ENCODE measurements around the gene FFAR3.
"Not testable (repeated sequence)": the region's sequence is repeated elsewhere in the genome, so short reads cannot be mapped to it uniquely, and the experiment has no call there.

FFAR3 gene

GRCh38 chr19:35359395-35359794, 1.1 kb downstream of the FFAR3 start:
- not testable (repeated sequence) for H3K4me1 ChIP-seq (ENCODE audit: control insufficient read depth, insufficient read depth, low read length, poor library complexity, severe bottlenecking); H3K36me3 ChIP-seq (ENCODE audit: control insufficient read depth, insufficient read depth, low read length); H3K27ac ChIP-seq (ENCODE audit: insufficient read depth, low read length, poor library complexity, severe bottlenecking); H3K4me3 ChIP-seq (ENCODE audit: insufficient read depth, low read depth, low read length, poor library complexity, severe bottlenecking); H3K9me3 ChIP-seq (ENCODE audit: control insufficient read depth, low read length); DNase-seq; H3K27me3 ChIP-seq (replicated peaks; ENCODE audit: control insufficient read depth, insufficient read depth, low read length, poor library complexity, severe bottlenecking)

DNA sequence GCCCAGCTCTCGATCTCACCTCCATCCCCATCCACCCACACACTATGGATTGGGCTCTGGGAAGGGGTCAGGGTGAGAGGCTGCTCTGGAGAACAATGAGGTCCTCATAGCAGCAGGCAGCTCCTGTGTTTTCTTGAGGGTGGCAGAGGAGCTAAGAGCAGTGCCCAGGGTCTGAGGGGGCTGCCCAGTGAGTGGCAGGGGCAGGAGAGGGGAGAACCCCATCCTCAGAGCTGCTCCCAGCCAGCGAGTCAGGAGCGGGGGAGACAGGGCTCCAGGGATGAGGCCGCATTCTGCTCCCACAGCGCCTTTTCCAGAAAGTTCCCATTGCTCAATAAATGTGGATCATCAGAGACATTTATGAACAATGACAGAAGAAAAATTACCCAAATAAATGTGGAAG, 1.8 kb downstream of the FFAR3 start:
- DNase-seq; H3K4me3 ChIP-seq (ENCODE audit: insufficient read depth, low read depth, low read length, poor library complexity, severe bottlenecking); H3K27ac ChIP-seq (ENCODE audit: insufficient read depth, low read length, poor library complexity, severe bottlenecking); H3K36me3 ChIP-seq (ENCODE audit: control insufficient read depth, insufficient read depth, low read length); H3K9me3 ChIP-seq (ENCODE audit: control insufficient read depth, low read length); H3K4me1 ChIP-seq (ENCODE audit: control insufficient read depth, insufficient read depth, low read length, poor library complexity, severe bottlenecking); H3K27me3 ChIP-seq (replicated peaks; ENCODE audit: control insufficient read depth, insufficient read depth, low read length, poor library complexity, severe bottlenecking): not testable (repeated sequence)

DNA sequence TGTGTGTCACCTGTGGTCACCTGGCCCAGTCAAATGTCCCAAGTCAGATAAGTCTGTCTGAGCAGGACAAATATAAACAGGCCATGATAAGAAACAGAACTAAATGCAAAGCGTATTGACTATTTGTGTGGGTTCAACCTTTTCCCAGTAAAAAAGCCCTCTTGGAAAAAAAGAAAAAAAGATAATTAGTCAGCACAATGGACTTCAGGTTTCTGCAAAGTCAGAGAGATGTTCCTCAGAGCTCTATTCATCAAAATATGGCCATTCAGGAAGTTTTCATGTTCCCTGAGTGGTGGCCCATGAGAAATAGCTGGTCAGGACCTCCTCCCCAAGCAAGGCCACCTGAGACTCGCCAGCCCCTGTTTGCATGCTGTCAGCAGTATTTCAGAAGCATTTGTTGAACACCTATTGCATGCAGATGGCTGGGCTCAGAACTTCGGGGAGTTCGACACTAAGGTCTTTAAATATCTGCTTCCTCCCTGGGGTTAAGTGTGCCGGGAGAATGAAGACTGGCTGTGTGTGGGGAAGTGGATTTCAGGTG, 2.7 kb downstream of the FFAR3 start:
- no peak for DNase-seq
- H3K27me3 ChIP-seq (replicated peaks; ENCODE audit: control insufficient read depth, insufficient read depth, low read length, poor library complexity, severe bottlenecking), result no peaks in the 10 kb centered on the region
- peaks cover 5% of the 10 kb centered on the region for H3K4me1 ChIP-seq (ENCODE audit: control insufficient read depth, insufficient read depth, low read length, poor library complexity, severe bottlenecking)
- H3K4me3 ChIP-seq (ENCODE audit: insufficient read depth, low read depth, low read length, poor library complexity, severe bottlenecking), result no peak overlapping the region
- H3K36me3 ChIP-seq (ENCODE audit: control insufficient read depth, insufficient read depth, low read length), result no peaks in the 10 kb centered on the region
- no peaks in the 10 kb centered on the region for H3K9me3 ChIP-seq (ENCODE audit: control insufficient read depth, low read length)
- no peak overlapping the region for H3K27ac ChIP-seq (ENCODE audit: insufficient read depth, low read length, poor library complexity, severe bottlenecking)

DNA sequence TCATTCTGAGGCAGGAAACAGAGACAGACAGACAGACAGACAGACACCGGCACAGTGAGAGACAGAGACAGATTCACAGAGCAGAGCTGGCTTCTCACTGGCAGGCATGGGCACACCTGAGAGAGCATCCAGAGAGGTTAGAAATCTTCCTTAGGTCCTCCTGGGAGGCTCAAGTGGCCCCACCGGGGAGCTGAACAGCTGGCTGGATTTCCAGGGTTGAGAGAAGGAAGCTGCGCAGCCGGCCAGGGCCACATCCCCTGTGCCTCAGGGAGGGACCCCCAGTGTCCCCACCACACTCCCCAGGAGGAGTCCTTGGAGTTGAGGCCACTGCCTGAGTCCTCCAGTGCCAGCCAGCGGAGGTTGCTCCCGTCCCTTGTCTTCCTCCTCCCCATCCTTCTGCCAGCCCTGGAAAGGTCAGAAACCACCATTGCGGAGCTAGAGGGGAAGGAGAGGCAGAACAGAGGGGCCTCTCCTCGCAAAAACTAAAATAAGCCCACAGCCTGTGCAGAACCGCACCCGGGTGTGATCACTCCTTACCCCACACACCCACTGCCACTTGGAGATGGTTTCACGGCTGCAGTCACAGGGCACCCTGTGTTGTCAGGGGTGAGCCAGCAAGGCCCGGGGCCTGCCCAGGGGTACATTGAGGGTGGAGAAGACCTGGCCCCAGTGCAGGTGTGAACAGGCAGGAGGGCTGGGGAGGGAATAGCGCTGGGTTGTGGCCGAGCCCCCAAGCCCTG, 4.2 kb downstream of the FFAR3 start:
- H3K4me1 ChIP-seq (ENCODE audit: control insufficient read depth, insufficient read depth, low read length, poor library complexity, severe bottlenecking), result peaks cover 5% of the 10 kb centered on the region
- DNase-seq, result no peak

DNA sequence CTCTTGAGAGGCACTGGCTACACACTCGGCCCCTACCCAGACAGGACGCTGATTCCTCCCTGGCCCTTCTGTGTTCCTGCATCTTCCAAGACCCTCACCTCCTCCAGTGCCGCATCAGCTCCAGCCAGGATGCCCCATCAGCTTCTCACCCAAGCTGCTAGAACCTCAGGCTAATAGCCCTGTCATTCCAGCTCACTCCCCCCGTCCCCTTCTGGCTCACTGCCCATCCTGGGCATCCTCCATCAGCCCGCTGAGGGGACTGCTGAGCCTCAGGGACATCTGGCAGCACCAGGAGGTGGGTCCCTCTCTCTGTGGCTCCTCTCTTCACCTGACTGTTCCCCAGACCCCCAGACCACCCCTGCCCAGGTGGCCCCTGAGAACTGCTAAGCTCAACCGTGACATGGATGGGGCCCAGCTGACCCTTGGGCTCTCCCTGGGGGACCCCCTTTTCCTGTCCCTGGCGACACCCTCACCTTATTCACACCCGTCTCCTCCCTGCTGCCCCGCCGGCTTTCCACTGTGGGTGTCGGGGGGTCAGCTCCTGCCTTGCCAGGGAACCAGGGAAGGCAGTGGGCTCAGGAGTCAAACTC, 4.8 kb downstream of the FFAR3 start:
- no peaks in the 10 kb centered on the region for H3K36me3 ChIP-seq (ENCODE audit: control insufficient read depth, insufficient read depth, low read length)
- peaks cover 2% of the 10 kb centered on the region for H3K4me1 ChIP-seq (ENCODE audit: control insufficient read depth, insufficient read depth, low read length, poor library complexity, severe bottlenecking)
- DNase-seq, result no peak
- no peak overlapping the region for H3K4me3 ChIP-seq (ENCODE audit: insufficient read depth, low read depth, low read length, poor library complexity, severe bottlenecking)
- H3K9me3 ChIP-seq (ENCODE audit: control insufficient read depth, low read length), result no peaks in the 10 kb centered on the region
- H3K27me3 ChIP-seq (replicated peaks; ENCODE audit: control insufficient read depth, insufficient read depth, low read length, poor library complexity, severe bottlenecking), result no peaks in the 10 kb centered on the region
- no peak overlapping the region for H3K27ac ChIP-seq (ENCODE audit: insufficient read depth, low read length, poor library complexity, severe bottlenecking)

More for the DNA sequence above, 4.2 kb downstream of the FFAR3 start:
- Histone ChIP-seq H3K36me3 (ENCODE audit: control insufficient read depth, insufficient read depth, low read length) (no peaks in the 10 kb centered on the region), H3K27me3 (replicated peaks; ENCODE audit: control insufficient read depth, insufficient read depth, low read length, poor library complexity, severe bottlenecking) (no peaks in the 10 kb centered on the region), H3K27ac (ENCODE audit: insufficient read depth, low read length, poor library complexity, severe bottlenecking) (no peak overlapping the region), H3K9me3 (ENCODE audit: control insufficient read depth, low read length) (no peaks in the 10 kb centered on the region), H3K4me3 (ENCODE audit: insufficient read depth, low read depth, low read length, poor library complexity, severe bottlenecking) (no peak overlapping the region)

DNA sequence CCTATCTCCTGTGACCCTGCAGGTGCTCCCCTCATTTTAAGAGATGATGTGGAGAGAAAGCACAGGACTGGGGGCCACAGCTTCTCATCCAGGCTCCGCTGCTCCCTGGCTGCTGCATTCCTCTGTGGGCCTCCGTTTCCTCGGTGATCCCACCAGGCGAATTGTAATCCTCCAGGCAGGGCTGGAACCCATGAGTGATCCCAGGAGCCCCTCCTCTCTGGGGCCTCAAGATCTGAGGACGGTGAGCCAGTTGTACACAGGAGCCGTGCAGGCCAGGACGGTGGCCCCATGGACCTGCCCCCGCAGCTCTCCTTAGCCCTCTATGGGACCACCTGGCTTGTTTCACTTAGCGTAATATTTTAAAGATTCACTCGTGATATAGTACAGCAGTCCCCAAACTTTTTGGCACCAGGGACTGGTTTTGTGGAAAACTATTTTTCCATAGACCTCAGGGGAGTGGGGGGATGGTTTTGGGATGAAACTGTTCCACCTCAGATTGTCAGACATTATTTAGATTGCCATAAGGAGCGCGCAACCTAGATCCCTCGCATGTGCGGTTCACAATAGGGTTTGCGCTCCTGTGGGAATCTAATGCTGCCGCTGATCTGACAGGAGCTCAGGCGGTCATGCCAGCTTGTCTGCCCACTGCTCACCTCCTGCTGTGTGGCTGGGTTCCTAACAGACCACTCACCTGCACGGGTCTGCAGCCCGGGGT, 5.6 kb downstream of the FFAR3 start:
- H3K36me3 ChIP-seq (ENCODE audit: control insufficient read depth, insufficient read depth, low read length), result no peaks in the 10 kb centered on the region
- H3K27me3 ChIP-seq (replicated peaks; ENCODE audit: control insufficient read depth, insufficient read depth, low read length, poor library complexity, severe bottlenecking), result no peaks in the 10 kb centered on the region
- no peak overlapping the region for H3K27ac ChIP-seq (ENCODE audit: insufficient read depth, low read length, poor library complexity, severe bottlenecking)
- H3K4me1 ChIP-seq (ENCODE audit: control insufficient read depth, insufficient read depth, low read length, poor library complexity, severe bottlenecking), result no peaks in the 10 kb centered on the region
- no peak for DNase-seq
- no peak overlapping the region for H3K4me3 ChIP-seq (ENCODE audit: insufficient read depth, low read depth, low read length, poor library complexity, severe bottlenecking)
- H3K9me3 ChIP-seq (ENCODE audit: control insufficient read depth, low read length), result no peaks in the 10 kb centered on the region

- H3K27ac ChIP-seq (ENCODE audit: insufficient read depth, low read length, poor library complexity, severe bottlenecking), result no peak overlapping the region
- no peak for DNase-seq
- no peaks in the 10 kb centered on the region for H3K27me3 ChIP-seq (replicated peaks; ENCODE audit: control insufficient read depth, insufficient read depth, low read length, poor library complexity, severe bottlenecking)
- no peak overlapping the region for H3K4me3 ChIP-seq (ENCODE audit: insufficient read depth, low read depth, low read length, poor library complexity, severe bottlenecking)
- H3K36me3 ChIP-seq (ENCODE audit: control insufficient read depth, insufficient read depth, low read length), result no peaks in the 10 kb centered on the region
- no peaks in the 10 kb centered on the region for H3K4me1 ChIP-seq (ENCODE audit: control insufficient read depth, insufficient read depth, low read length, poor library complexity, severe bottlenecking)
- H3K9me3 ChIP-seq (ENCODE audit: control insufficient read depth, low read length), result no peaks in the 10 kb centered on the region
These were observed 7.0 kb downstream of the FFAR3 start for GRCh38 chr19:35365303-35365702.

GRCh38 chr19:35368378-35368777, 10.1 kb downstream of the FFAR3 start:
- H3K9me3 ChIP-seq (ENCODE audit: control insufficient read depth, low read length), result no peaks in the 10 kb centered on the region
- no peak overlapping the region for H3K27ac ChIP-seq (ENCODE audit: insufficient read depth, low read length, poor library complexity, severe bottlenecking)
- no peak overlapping the region for H3K4me3 ChIP-seq (ENCODE audit: insufficient read depth, low read depth, low read length, poor library complexity, severe bottlenecking)
- no peaks in the 10 kb centered on the region for H3K36me3 ChIP-seq (ENCODE audit: control insufficient read depth, insufficient read depth, low read length)
- no peaks in the 10 kb centered on the region for H3K4me1 ChIP-seq (ENCODE audit: control insufficient read depth, insufficient read depth, low read length, poor library complexity, severe bottlenecking)
- DNase-seq, result no peak
- H3K27me3 ChIP-seq (replicated peaks; ENCODE audit: control insufficient read depth, insufficient read depth, low read length, poor library complexity, severe bottlenecking), result no peaks in the 10 kb centered on the region

DNA sequence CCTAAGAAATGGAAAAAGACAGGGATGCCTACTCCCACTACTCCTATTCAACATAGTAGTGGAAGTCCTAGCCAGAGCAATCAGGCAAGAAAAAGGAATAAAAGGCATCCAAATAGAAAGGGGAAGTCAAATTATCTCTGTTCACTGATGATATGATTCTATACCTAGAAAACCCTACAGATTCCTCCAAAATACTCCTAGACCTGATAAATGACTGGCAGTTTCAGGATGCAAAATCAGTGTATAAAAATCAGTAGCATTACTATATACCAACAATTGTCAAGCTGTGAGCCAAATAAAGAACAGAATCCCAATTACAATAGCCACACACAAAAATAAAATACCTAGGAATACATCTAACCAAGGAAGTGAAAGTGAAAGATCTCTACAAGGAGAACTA, 11.3 kb downstream of the FFAR3 start:
- H3K9me3 ChIP-seq (ENCODE audit: control insufficient read depth, low read length), result no peaks in the 10 kb centered on the region
- no peak overlapping the region for H3K27ac ChIP-seq (ENCODE audit: insufficient read depth, low read length, poor library complexity, severe bottlenecking)
- H3K4me3 ChIP-seq (ENCODE audit: insufficient read depth, low read depth, low read length, poor library complexity, severe bottlenecking), result no peak overlapping the region
- H3K36me3 ChIP-seq (ENCODE audit: control insufficient read depth, insufficient read depth, low read length), result no peaks in the 10 kb centered on the region
- DNase-seq, result no peak
- H3K27me3 ChIP-seq (replicated peaks; ENCODE audit: control insufficient read depth, insufficient read depth, low read length, poor library complexity, severe bottlenecking), result no peaks in the 10 kb centered on the region
- no peaks in the 10 kb centered on the region for H3K4me1 ChIP-seq (ENCODE audit: control insufficient read depth, insufficient read depth, low read length, poor library complexity, severe bottlenecking)

- Histone ChIP-seq H3K36me3 (ENCODE audit: control insufficient read depth, insufficient read depth, low read length) (no peaks in the 10 kb centered on the region), H3K9me3 (ENCODE audit: control insufficient read depth, low read length) (no peaks in the 10 kb centered on the region), H3K27me3 (replicated peaks; ENCODE audit: control insufficient read depth, insufficient read depth, low read length, poor library complexity, severe bottlenecking) (no peaks in the 10 kb centered on the region), H3K27ac (ENCODE audit: insufficient read depth, low read length, poor library complexity, severe bottlenecking) (no peak within 1 kb of the TSS), H3K4me3 (ENCODE audit: insufficient read depth, low read depth, low read length, poor library complexity, severe bottlenecking) (no peak within 1 kb of the TSS), H3K4me1 (ENCODE audit: control insufficient read depth, insufficient read depth, low read length, poor library complexity, severe bottlenecking) (no peaks in the 10 kb centered on the region)
- no peak for DNase-seq
These were observed 12.5 kb downstream of the FFAR3 start, which contains the start of gene GPR42 for GRCh38 chr19:35370722-35371121. TSS of gene GPR42 (plus strand) at chr19:35371068. CDS start at chr19:35371360, 292 bp downstream.
